Mammary epithelial cell (primary cell): ENCODE data around the gene TMEM170B.

Source experiments
- EZH2 ChIP-seq: IDR thresholded peaks from 2 replicates; pipeline ENCODE4 v1.6.1; 2012; ENCODE audit warnings: low read length, inconsistent platforms, borderline replicate concordance
- TF ChIP-seq, protein P1 (sequence below), 2 donors: IDR thresholded peaks in 1 of 2; conservative IDR thresholded peaks in 1 of 2; 2 replicates each; pipeline ENCODE4 v1.5.1; 2011 to 2012; ENCODE audit warnings: inconsistent platforms in 2 of 2, low read length in 2 of 2, mild to moderate bottlenecking in 2 of 2, control low read depth in 1 of 2, low read depth in 1 of 2; ENCODE audit not compliant: insufficient read depth in 1 of 2; ENCODE audit errors: extremely low read depth in 1 of 2

DNA sequence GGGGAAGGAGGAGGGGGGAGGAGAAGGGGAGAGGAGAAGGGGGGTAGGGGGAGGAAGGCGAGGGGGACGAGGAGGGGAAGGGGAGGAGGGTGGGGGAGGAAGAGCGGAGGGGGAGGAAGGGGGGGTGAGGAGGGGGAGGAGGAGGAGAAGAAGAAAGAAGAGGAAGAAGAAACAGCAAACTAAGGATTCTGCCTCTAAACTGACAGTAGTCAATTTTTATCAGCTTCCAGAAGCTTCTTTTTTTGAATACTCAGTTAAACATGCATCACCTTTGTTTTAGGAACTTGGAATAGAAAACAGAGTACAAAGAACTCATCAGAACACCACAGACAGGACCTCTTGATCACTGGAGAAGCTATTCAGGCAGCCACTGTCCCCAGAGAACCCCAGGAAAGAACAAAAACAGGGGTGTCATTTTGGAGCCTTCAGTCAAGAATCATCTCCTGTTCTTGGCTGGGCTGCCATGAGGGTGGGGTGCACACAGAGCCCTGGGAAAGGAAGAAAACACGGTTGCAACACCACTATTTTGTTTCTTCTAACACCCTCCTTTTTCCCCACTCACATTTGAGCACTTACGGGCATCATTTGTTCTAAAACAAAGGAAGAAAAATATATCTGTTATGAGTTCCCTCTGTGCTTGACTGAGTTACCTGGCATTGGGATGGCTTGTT, 67.4 kb downstream of the TMEM170B start:
- TF ChIP-seq EZH2 = no peak
- TF ChIP-seq, protein P1, sequence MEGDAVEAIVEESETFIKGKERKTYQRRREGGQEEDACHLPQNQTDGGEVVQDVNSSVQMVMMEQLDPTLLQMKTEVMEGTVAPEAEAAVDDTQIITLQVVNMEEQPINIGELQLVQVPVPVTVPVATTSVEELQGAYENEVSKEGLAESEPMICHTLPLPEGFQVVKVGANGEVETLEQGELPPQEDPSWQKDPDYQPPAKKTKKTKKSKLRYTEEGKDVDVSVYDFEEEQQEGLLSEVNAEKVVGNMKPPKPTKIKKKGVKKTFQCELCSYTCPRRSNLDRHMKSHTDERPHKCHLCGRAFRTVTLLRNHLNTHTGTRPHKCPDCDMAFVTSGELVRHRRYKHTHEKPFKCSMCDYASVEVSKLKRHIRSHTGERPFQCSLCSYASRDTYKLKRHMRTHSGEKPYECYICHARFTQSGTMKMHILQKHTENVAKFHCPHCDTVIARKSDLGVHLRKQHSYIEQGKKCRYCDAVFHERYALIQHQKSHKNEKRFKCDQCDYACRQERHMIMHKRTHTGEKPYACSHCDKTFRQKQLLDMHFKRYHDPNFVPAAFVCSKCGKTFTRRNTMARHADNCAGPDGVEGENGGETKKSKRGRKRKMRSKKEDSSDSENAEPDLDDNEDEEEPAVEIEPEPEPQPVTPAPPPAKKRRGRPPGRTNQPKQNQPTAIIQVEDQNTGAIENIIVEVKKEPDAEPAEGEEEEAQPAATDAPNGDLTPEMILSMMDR (conservative IDR thresholded peaks at IDR 0.05 in 1 of 2, IDR thresholded peaks at IDR 0.05 in 1 of 2; ENCODE audit: extremely low read depth in 1 of 2, insufficient read depth in 1 of 2, low read depth in 1 of 2, low read length in 2 of 2) = no peak
